HCEC 1CT (cell line): ENCODE measurements around the gene LCE1A.

Experiments
- DNase-seq: peaks from one replicate; pipeline ENCODE4 v3.0.0-alpha.2; 2017

The LCE1A gene, protein sequence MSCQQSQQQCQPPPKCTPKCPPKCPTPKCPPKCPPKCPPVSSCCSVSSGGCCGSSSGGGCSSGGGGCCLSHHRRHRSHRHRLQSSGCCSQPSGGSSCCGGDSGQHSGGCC

DNA sequence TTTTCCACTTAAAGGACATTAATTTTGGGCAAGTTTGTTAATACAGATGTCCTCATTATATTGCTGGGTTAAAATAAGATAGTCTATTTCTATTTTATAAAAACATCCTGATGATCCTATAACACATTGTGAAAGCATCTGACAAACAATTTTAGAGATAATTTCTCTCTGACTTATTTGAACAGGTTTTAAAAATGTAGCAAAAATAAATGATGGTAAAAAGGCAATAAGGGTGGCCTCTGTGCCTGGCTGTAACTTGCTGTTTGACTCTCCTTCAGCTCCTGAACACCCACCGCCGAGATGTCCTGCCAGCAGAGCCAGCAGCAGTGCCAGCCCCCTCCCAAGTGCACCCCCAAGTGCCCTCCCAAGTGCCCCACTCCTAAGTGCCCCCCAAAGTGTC lies at the start of gene LCE1A:
Gene LCE1A (plus strand): TSS at position 301 of the 400 bp plus-strand sequence. CDS start 0 bp downstream, at position 301.
- DNase-seq, result no peak

DNA sequence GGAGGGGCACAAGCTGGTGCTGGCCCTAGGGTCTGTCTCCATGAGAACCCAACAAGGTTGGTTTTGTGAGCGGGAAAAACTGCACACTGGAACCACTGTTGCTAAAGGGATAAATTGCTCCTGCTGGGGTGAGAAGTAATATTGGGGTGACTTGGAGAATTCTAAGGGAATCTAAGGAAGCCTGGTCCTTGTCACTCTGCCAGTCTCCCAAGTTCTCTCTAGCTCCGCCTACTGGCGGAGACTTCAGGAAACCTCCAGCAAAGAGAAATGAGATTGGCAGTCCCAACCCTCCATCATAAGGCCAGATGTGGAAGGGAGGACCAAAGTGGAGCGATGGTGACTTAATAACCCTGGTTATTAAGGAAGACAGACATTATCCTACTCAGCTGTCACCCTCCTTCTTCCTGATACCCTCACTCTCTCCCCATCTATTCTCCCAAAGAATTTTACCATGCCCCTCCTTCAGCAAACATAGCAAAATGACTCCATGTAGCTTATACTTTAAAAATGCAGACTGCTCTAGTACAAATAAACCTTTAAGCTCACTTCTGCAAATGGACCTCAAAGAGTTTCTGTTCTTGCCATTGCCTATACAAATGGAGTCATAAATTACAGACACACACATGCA lies 49.6 kb upstream of the LCE1A start:
- peak; percentile 28 for DNase-seq

DNA sequence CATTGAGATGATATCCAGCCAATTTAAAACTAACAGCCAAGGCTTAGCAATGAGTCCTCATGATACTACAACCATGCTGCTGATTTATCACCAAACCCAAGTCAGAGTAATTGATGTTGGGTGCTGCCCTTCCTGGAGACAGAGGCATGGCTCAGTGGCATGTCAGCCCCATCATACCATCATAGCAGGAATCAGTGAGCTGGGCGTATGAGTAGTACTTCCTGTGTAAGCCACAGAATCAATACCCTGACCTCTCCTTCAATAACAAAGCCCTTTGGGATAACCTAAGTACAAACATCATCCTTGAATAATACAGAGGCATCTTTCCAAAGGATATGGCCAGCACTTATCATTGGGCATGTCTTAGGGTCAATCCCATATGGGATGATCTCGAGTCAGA lies 44.2 kb upstream of the LCE1A start:
- peak; percentile 50 for DNase-seq

DNA sequence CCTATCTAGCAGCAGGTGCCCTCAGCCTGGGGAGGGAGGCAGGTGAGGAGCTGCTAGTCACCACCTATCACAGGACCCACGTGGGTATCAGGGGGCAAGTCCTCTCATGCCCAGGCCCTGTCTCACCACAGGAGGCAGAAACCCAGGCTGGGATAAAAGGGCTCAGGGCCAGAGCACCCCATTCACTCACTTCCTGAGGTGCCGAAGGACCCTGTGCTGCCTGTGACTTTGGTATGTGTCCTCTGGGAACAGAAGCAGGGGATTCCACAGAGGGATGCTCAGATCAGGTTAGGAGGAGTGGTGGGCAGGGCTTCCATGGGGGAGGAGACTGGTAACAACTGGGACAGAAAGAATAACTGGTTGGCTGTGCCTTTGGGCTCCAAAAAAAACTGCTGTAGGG lies 41.2 kb upstream of the LCE1A start, which contains the start of gene LCE1E:
Gene LCE1E (plus strand): TSS at position 181 of the 400 bp plus-strand sequence. CDS start 1,043 bp downstream, outside the sequence.
- DNase-seq, result no peak

DNA sequence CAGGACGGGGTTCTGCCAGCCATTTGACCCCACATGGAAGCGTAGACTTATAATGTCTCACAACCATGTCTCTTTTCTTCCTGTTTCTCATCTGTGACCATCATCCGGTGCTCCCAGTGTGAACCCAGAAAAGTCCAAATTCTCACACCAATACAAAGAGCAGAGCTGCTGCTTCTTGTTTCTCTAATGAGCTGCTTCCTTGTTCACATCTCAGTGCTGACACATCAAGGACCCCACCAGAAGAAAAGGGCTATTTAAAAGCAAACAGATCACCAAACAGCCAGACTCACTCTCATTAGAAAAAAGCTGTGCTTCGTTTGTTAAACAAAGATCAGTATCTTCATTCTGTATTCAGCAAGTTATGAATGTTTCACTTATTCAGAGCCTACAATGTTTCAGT lies 31.6 kb upstream of the LCE1A start:
- no peak for DNase-seq

DNA sequence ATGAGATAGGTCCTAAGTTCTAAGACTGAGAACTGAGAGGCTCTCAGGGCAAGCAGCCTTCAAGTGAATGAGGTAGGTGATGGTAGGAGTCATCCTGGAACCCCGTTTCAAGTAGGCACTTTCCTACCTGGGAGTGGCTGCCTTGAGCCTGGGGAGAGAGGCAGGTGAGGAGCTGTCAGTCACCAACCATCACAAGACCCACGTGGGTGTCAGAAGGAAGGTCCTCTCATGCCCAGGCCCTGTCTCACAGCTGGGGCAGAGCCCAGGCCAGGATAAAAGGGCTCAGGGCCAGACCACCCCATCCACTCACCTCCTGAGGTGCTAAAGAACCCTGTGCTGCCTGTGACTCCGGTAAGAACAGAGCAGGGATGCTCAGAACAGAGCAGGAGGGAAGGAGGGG lies 30.9 kb upstream of the LCE1A start, which contains the start of gene LCE1D:
Gene LCE1D (plus strand): TSS at position 301 of the 400 bp plus-strand sequence. CDS start 1,074 bp downstream, outside the sequence.
- no peak for DNase-seq

DNA sequence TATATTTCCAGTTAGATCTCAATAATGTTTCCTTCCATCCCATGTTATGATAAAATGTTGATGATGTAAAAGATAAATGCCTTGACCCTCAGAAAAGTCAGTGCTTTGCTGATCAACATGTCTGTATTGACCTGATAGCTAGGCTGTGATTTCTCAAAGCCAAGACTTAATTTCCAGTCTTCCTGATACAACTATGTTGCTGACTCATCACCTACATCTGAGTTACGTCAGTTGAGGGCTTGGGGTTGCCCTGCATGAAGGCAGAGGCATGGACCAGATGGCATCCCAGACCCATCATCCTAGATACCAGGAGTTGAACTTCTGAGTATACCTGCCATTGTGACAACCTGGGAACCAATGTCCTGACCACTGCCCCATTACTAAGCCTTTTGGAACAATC lies 25.9 kb upstream of the LCE1A start:
- DNase-seq, result no peak

DNA sequence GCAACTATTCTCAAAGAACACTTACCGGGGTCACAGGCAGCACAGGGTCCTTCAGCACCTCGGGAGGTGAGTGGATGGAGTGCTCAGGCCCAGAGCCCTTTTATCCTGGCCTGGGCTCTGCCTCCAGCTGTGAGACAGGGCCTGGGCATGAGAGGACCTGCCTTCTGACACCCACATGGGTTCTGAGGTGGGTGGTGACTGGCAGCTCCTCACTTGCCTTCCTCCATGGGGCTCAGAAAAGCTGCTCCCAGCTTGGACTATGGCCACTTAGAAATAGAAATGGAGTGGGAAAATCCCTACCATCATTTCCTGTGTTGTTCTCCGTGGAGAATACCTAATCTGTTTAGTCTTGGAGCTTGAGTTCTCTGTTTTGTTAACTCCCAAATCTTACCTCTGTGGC lies 20.7 kb upstream of the LCE1A start, which contains the start of gene LCE1C:
Gene LCE1C (minus strand): TSS at position 76 of the 400 bp plus-strand sequence. CDS start 1,173 bp downstream, outside the sequence.
- no peak for DNase-seq

DNA sequence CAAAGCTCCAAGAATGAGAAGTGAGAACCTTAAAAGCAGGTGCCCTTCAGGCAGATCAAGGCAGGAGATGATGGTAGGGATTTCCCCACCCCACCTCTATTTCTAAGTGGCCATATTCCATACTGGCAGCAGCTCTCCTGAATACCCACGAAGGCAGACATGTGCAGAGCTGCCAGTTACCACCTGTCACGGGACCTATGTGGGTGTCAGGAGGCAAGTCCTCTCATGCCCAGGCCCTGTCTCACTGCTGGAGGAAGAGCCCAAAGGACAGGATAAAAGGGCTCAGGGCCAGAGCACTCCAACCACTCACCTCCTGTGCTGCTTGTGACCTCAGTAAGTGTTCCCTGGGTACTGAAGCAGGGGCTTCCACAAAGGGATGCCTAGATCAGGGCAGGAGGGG lies 16.2 kb upstream of the LCE1A start:
- no peak for DNase-seq

DNA sequence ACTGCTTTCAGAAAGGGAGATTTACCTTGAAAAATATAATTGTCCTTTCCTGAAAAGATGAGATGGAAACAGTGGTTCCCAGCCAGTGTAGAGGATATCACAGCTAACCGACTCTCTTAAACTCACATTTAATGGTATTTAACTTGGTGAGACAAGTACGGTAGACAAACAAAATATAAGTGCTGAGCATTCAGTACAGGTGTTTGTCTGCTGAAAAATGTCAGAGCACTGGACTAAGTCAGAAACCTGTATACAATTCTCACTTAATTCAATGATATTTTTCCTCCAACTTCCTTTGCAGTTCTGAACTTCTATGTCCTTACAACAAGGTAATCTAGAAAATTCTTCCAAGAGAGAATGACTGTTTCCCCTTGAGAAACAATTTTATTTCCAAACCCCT lies 15.6 kb upstream of the LCE1A start, which contains the start of gene LCE1B:
Gene LCE1B (plus strand): TSS at position 301 of the 400 bp plus-strand sequence. CDS start 476 bp downstream, outside the sequence.
- DNase-seq, result no peak

DNA sequence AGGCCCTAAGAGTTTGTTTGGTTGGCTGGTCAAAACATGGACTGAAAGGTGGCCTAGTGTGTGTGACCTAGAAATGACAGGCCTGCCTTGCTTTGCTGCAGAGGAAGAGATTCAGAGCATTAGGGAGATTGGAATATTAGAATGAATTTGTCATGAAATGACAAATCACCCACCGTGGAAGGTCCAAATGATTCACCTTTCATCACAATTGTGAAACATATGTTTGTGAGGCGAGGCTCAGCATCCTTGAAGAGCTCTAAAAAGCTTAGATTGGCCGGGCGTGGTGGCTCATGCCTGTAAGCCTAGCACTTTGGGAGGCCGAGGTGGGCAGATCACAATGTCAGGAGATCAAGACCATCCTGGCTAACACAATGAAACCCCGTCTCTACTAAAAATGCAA lies 10.0 kb upstream of the LCE1A start:
- peak; percentile 2 for DNase-seq

DNA sequence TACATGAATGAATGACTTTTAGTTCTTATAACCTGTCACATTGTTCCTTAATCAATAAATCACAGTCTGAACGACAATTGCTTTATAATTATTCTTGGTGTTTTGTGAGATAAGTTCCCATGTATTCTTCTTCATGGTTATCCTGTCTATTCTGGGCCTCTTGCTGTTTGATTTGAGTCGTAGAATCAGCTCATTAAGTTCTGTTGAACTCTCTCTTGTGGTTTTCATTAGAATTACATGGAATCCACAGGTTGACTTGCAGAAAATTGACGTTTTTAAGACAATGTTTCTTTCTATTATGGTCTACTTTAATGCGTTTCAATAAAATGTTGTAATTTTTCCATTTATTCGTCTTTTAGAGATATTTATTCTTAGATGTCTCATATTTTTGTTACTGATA lies 4.0 kb upstream of the LCE1A start:
- DNase-seq, result no peak

DNA sequence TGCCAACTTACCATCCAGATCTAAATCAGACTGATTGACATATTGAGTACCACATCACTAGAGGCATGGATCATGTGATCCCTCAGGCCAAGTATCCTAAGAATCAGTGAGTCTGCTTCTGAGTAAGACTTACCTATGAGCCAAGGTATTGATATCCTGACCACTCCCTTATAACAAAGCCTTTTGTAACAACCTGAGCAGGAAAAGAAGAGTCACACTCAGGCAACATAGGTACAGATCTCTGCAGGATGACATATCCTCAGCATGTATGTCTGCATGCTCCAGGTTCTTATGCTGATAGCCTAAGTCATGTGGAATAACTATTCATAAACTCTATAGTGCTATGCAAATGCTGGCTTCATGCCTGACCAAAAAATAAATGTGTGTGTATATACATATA lies 2.3 kb upstream of the LCE1A start:
- DNase-seq, result no peak

DNA sequence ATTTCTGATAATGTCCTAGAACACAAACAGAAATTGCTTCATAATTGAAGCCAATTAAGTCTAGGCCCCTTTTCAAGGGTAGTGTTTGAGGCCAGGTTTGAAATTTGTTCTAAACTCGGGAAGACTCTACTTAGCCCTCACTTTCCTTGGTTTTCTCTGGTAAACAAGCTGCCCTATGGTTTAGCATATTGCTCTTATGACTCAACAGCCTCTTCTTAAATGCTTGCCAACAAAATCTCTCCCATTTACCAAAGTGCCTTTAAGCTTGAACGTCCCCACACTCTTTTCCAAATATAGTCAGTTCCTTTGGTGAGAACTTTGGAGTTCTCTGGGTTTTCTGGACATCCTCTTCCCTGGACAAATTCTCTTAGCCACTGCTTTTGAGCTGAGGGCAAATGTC lies 9.6 kb downstream of the LCE1A start:
- no peak for DNase-seq

DNA sequence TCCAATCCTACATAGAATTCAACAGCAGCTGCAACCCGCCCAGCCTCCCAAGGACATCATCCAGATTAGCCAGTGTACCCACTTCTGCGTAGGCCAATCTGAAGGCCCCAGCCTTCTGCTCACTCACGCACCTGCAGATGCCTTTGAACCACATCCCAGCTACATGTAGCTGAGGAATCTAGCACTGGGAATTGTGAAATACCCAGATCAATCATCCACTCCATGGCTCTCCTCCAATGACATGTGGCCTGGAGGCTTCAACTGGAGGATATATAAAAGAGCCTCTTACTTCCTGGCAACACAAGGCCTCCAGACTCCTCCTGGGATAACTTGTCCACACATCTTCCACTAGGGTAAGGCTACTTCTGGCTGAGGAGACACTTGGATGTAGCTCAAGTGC lies 15.3 kb downstream of the LCE1A start, which contains the start of gene LCE6A:
Gene LCE6A (plus strand): TSS at position 301 of the 400 bp plus-strand sequence. CDS start 665 bp downstream, outside the sequence.
- no peak for DNase-seq

DNA sequence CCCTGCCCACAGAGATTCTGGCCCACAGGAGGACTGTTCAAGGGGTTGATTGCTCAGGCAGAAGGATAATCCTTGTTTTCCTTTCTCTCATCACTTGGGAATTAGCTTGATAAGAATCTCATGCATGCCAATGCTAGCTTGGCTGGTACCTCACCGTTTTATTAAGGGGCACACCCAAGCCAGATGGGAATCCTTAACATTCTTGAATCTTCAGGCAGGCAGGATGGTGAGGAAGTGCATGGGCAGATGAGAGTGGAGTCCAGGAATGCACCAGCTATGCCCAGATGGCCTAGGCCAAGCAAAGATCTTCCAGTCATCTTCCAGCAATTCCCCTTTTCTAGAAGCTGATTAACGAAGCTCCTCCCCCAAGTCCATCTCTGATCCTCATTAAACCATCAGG lies 28.4 kb downstream of the LCE1A start:
- DNase-seq, result no peak

DNA sequence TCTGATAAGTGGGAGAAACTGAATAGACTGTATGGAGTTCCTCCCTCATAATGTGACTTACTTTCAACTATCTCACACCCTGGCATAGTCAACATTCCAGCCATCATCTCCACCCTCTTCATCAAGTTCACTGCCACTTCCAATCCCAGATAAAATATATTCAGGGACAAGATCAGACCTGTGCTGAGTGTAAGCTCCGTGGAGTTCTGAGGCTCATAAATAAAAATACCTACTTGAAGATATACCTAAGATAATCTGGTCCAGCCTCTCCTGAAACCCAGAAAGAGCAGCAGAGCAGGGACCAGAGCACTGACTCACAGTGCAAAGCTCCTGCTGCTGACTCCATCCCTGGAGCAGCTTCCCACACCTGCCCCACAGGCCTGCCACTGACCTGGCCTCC lies 30.8 kb downstream of the LCE1A start:
- no peak for DNase-seq

DNA sequence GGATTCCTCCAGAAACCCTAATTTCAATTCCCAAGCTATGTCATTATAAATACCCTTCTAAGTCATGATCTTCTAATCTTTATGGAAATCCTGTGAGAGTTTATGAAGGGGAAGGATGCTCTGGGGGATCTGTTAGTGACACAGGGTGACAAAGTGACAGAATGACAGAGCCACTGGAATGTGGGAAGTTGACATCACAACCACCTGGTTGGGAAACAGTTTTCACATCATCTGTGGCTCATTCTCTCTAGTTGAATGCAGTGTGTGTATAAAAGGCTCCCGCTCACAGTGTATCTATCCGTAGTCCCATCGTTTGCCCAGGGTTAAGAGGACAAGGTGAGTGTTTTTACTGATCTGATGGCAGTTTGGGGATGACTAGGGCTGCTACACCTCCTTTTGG lies 32.4 kb downstream of the LCE1A start, which contains the start of gene LCE7A:
Gene LCE7A (plus strand): TSS at position 301 of the 400 bp plus-strand sequence. CDS start 702 bp downstream, outside the sequence.
- no peak for DNase-seq

DNA sequence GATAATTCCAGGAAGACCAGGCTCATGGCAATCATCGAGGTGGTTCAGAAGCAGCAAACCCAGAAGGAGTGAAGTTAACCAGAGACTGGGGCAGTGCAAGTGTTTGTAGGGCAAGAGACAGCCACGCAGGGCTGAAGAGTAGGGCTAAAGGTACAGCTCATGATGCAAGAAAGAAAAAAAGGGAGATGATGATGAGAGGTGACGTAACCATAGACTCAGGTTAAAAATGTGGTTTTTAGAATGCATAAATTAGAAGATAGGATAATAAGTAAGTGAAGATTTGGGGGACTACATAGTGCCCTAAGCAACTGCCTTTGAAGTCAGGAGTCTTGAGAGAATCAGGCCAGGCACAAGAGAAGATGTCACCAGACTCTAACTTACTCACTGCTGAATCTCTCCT lies 32.9 kb downstream of the LCE1A start:
- no peak for DNase-seq

DNA sequence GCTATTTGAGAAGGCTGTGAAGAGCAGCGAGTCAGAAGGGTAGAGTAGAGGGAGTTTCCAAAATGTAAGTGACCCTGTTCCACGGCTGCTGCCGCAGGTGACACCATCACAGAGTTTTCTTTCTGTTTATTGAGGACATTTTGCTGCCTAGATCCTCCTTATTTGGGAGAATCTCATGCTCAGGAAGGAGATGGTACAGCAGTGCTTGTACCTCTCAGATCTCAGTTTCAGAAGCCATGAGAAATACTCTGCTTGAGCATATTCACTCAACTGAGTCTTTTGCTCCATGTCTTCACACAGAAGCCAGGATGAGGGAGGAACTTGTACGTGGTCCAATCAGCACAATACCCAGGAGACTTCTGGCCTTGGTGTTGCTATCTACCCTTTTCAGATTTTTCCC lies 34.1 kb downstream of the LCE1A start:
- no peak for DNase-seq

DNA sequence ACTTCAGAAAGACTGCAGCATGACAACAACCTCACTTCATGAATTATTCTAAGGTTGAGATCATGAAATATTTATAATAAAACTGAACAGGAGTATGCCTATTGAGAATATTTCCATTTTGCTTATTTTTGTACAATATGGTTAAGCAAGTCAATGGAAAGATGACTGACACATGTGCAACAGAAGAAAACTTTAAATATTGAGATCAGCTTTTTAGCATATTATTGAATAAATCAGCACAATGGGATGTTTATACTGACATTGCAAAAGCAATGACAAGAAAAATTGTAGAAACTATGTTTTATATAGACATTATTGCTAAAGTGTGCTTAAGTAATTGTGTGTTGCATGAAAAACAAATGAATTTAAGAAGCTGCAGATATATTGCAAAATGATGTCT lies 37.2 kb downstream of the LCE1A start:
- no peak for DNase-seq

DNA sequence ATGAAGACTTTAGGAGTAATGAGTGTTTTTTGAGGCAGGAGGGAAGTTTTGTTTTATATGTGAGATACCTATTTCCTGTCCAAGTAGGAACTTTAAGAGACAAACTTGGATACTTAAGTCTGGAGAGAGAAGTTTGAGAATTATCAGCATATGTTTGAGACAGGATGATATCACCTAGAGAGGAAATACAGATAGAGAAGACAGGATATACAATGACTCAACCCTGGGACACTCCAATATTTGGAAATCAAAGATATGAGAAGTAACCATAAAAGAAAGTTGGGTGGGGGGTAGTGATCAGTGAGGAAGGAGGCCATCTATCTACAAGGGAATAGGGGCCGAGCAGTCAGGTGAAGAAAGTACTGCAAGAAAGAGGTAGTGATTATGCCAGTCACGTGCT lies 39.0 kb downstream of the LCE1A start:
- DNase-seq, result no peak

DNA sequence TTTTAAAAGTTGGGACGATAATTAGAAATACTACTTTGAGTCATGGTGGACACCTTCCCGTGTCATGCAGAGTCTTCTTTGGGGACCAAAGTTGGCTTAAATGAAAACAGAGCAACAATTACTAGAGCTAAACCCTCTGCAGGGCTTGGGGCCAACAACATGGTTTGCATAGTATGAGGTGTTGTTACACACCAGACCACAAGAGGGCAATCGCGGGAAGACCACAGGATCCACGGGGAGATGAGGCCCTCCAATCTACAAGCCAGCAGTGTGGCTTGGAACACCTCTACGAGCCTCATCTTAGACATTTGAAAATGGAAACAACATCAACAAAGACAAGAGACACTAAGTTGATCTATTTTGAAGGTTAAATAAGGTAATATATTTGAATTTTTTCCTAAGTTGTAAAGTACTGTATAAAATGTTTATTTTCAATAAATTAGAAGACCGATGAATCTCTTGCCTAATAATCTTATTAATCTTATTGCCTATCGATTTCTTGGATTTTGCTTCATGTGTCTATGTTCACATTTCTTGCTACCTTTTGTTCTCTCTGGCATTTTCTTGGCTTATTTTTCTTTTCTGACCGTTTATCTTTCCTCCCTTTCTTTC lies 42.6 kb downstream of the LCE1A start:
- peak; percentile 57 for DNase-seq
